HepG2 (cell line): ENCODE results near the gene GNPDA2. TPM values are rescaled to one million over a fixed set of nuclear protein-coding genes. Genes with fewer than 3 reads are reported as not detected.

Experiments
- ATAC-seq: fragments of 200-7000 bp; cut with Tn5 transposase; 3 replicates; pipeline ENCODE4 v1.9.1; 2020; ENCODE audit warnings: mild to moderate bottlenecking, moderate library complexity
- BruUV-seq: library from RNA; stranded (reverse); fragments of 400-500 nt; replicated peaks from 2 replicates; lab custom pipeline; 2021; lab: Mats Ljungman, UMichigan
- CTCF ChIA-PET: fragments of 300-600 bp; formaldehyde crosslinking; extraction: SDS; loops from one replicate; lab custom pipeline; 2021; ENCODE audit warnings: low total read pairs, inconsistent platforms, low intra/inter-chr PET ratio; lab: Yijun Ruan, JAX
- POLR2A ChIA-PET: fragments of 350-600 bp; sonication (Branson Sonifier 250); formaldehyde crosslinking; loops from one replicate; lab custom pipeline; 2020; ENCODE audit warnings: antibody characterized with exemption, inconsistent platforms; lab: Yijun Ruan, JAX
- DNase-seq: peaks from one replicate; pipeline ENCODE4 v3.0.0-alpha.2; 2015; ENCODE audit warnings: low spot score
- FAIRE-seq: peaks from 3 replicates; lab custom pipeline; 2011; peaks lifted over from hg19 to GRCh38; lab: Jason Lieb, UNC
- H2AFZ ChIP-seq: one replicate; pipeline ENCODE4 v1.6.1; 2011; ENCODE audit warnings: low read length, inconsistent platforms
- H3K27ac ChIP-seq: fragments of 300-600 bp; 3 replicates; pipeline ENCODE4 v1.8.0; 2011; ENCODE audit warnings: mixed run types, mild to moderate bottlenecking, mixed read lengths, low read length, inconsistent platforms; ENCODE audit not compliant: insufficient read depth; ENCODE audit errors: extremely low read length
- H3K27me3 ChIP-seq, 2 experiments: fragments of 200-600 bp in 1 of 2; 2 replicates in 1 of 2; 3 replicates in 1 of 2; pipeline versions ENCODE4 v1.6.0 to v1.8.0; 2011; ENCODE audit warnings: low read length in 2 of 2, mild to moderate bottlenecking in 2 of 2, moderate library complexity in 2 of 2, inconsistent platforms in 1 of 2; ENCODE audit not compliant: insufficient read depth in 2 of 2, control insufficient read depth in 1 of 2
- H3K36me3 ChIP-seq, 2 experiments: fragments of 200-600 bp in 1 of 2; replicated peaks in 1 of 2; 2 replicates in 1 of 2; 3 replicates in 1 of 2; pipeline versions ENCODE4 v1.5.1 to v1.8.0; 2011; ENCODE audit warnings: low read length in 2 of 2, inconsistent platforms in 1 of 2; ENCODE audit not compliant: insufficient read depth in 2 of 2, control insufficient read depth in 1 of 2
- H3K4me1 ChIP-seq: 2 replicates; pipeline ENCODE4 v1.5.1; 2012; ENCODE audit warnings: low read length, inconsistent platforms; ENCODE audit not compliant: insufficient read depth
- H3K4me2 ChIP-seq: 2 replicates; pipeline ENCODE4 v1.6.0; 2011; ENCODE audit warnings: low read depth, low read length, inconsistent platforms
- H3K4me3 ChIP-seq, 3 experiments: fragments of 200-600 bp in 1 of 3; sonication (generic), shearing (Covaris generic) in 1 of 3; replicated peaks in 1 of 3; 2 replicates each; pipeline ENCODE4 v1.5.1; 2011 to 2016; ENCODE audit warnings: low read length in 3 of 3, inconsistent platforms in 2 of 3, low read depth in 2 of 3, mild to moderate bottlenecking in 2 of 3, control low read depth in 1 of 3, mixed read lengths in 1 of 3; ENCODE audit not compliant: insufficient read depth in 1 of 3
- H3K79me2 ChIP-seq: one replicate; pipeline ENCODE4 v1.6.1; 2011; ENCODE audit warnings: low read length, inconsistent platforms; ENCODE audit not compliant: insufficient read depth
- H3K9ac ChIP-seq: 2 replicates; pipeline ENCODE4 v1.6.0; 2011; ENCODE audit warnings: mild to moderate bottlenecking, low read depth, low read length, inconsistent platforms; ENCODE audit not compliant: insufficient read depth
- H3K9me3 ChIP-seq: 2 replicates; pipeline ENCODE4 v1.5.1; 2012; ENCODE audit warnings: mild to moderate bottlenecking, low read length
- H4K20me1 ChIP-seq: 2 replicates; pipeline ENCODE4 v1.6.0; 2011; ENCODE audit warnings: inconsistent platforms, mild to moderate bottlenecking, low read length, moderate library complexity; ENCODE audit not compliant: insufficient read depth
- ATF6 ChIP-seq: sonication (generic); formaldehyde crosslinking; conservative IDR thresholded peaks from 2 replicates; pipeline ENCODE4 v1.4.0; 2020; ENCODE audit warnings: missing genetic modification reagents
- GABPB1 ChIP-seq: IDR thresholded peaks from 2 replicates; pipeline ENCODE4 v1.6.1; 2016; ENCODE audit warnings: mild to moderate bottlenecking, missing genetic modification reagents, moderate library complexity, missing compliant biosample characterization
- HOXA5 ChIP-seq: sonication (generic); formaldehyde crosslinking; IDR thresholded peaks from 2 replicates; pipeline ENCODE4 v1.4.0; 2020; ENCODE audit warnings: missing genetic modification reagents
- JUN ChIP-seq: sonication (generic); formaldehyde crosslinking; IDR thresholded peaks from 2 replicates; pipeline ENCODE4 v1.4.0; 2020; ENCODE audit warnings: mild to moderate bottlenecking, missing genetic modification reagents
- KDM5B ChIP-seq: sonication (generic); formaldehyde crosslinking; IDR thresholded peaks from 2 replicates; pipeline ENCODE4 v1.4.0; 2020; ENCODE audit warnings: missing genetic modification reagents, mild to moderate bottlenecking, borderline replicate concordance
- KLF13 ChIP-seq: sonication (generic); formaldehyde crosslinking; IDR thresholded peaks from 2 replicates; pipeline ENCODE4 v1.4.0; 2020; ENCODE audit warnings: mild to moderate bottlenecking, missing genetic modification reagents
- MAZ ChIP-seq, 2 experiments: sonication (generic) in 1 of 2; formaldehyde crosslinking in 1 of 2; IDR thresholded peaks; 2 replicates each; pipeline versions ENCODE4 v1.5.0 to v1.6.1; 2012 to 2020; ENCODE audit warnings: low read depth in 2 of 2, mild to moderate bottlenecking in 2 of 2, borderline replicate concordance in 1 of 2, improper control_type of control experiment in 1 of 2, low read length in 1 of 2, missing genetic modification reagents in 1 of 2, moderate library complexity in 1 of 2
- PHF21A ChIP-seq: sonication (generic); formaldehyde crosslinking; IDR thresholded peaks from 2 replicates; pipeline ENCODE4 v1.5.0; 2020; ENCODE audit warnings: mild to moderate bottlenecking, missing genetic modification reagents
- SMAD1 ChIP-seq: sonication (generic); formaldehyde crosslinking; IDR thresholded peaks from 2 replicates; pipeline ENCODE4 v1.4.0; 2020; ENCODE audit warnings: missing genetic modification reagents, low read depth, mild to moderate bottlenecking, borderline replicate concordance
- SNAPC5 ChIP-seq: sonication (generic); formaldehyde crosslinking; IDR thresholded peaks from 2 replicates; pipeline ENCODE4 v1.8.1; 2023; ENCODE audit warnings: mild to moderate bottlenecking, missing genetic modification reagents, borderline replicate concordance
- TBL1XR1 ChIP-seq: fragments of 150-350 bp; IDR thresholded peaks from 2 replicates; pipeline ENCODE4 v1.6.1; 2014; ENCODE audit warnings: borderline replicate concordance, low read length; ENCODE audit not compliant: partially characterized antibody
- ZBED4 ChIP-seq: sonication (generic); formaldehyde crosslinking; IDR thresholded peaks from 2 replicates; pipeline ENCODE4 v1.4.0; 2020; ENCODE audit warnings: missing genetic modification reagents, borderline replicate concordance
- ZNF234 ChIP-seq: sonication (generic); formaldehyde crosslinking; conservative IDR thresholded peaks from 2 replicates; pipeline ENCODE4 v1.5.1; 2020; ENCODE audit warnings: mild to moderate bottlenecking, missing genetic modification reagents
- ZNF292 ChIP-seq: sonication (generic); formaldehyde crosslinking; IDR thresholded peaks from 2 replicates; pipeline ENCODE4 v1.8.1; 2022; ENCODE audit warnings: mild to moderate bottlenecking, low read depth, missing genetic modification reagents, borderline replicate concordance
- ZNF337 ChIP-seq: sonication (generic); formaldehyde crosslinking; IDR thresholded peaks from 2 replicates; pipeline ENCODE4 v1.5.1; 2020; ENCODE audit warnings: missing genetic modification reagents, low read depth, mild to moderate bottlenecking, borderline replicate concordance
- ZNF672 ChIP-seq: sonication (generic); formaldehyde crosslinking; IDR thresholded peaks from 2 replicates; pipeline ENCODE4 v1.8.1; 2022; ENCODE audit warnings: missing genetic modification reagents
- ZNF713 ChIP-seq: sonication (generic); formaldehyde crosslinking; IDR thresholded peaks from 2 replicates; pipeline ENCODE4 v1.4.0; 2020; ENCODE audit warnings: mild to moderate bottlenecking, missing genetic modification reagents
- ZNF83 ChIP-seq: sonication (generic); formaldehyde crosslinking; IDR thresholded peaks from 2 replicates; pipeline ENCODE4 v1.4.0; 2020; ENCODE audit warnings: missing genetic modification reagents, mild to moderate bottlenecking, borderline replicate concordance
- ZNF879 ChIP-seq: sonication (generic); formaldehyde crosslinking; IDR thresholded peaks from 2 replicates; pipeline ENCODE4 v1.8.1; 2023; ENCODE audit warnings: missing genetic modification reagents
- WGBS: methylation state at CpG from one replicate; pipeline ENCODE4 v1.1.6; 2017; ENCODE audit warnings: low lambda C conversion rate; 5-methylcytosine and 5-hydroxymethylcytosine counted together
- in situ Hi-C: cut with HindIII; loops from 2 replicates; pipeline ENCODE4 v1.10.0; 2017; ENCODE audit warnings: low pct_unique_long_range_greater_than_20kb; ENCODE audit not compliant: extremely low pct_ligation_motif_present
- intact Hi-C: fragments of 100-400 bp; cut with micrococcal nuclease; formaldehyde crosslinking; loops from one replicate; pipeline ENCODE4 v1.10.0; 2022; ENCODE audit not compliant: unreplicated experiment
- polyA plus RNA-seq, 8 experiments: library from polyadenylated mRNA; depleted of rRNA in 3 of 8; stranded (reverse) in 7 of 8; unstranded in 1 of 8; fragments of >200 nt; fragmentation: Illumina TruSeq in 4 of 8; extraction: Trizol in 4 of 8; gene quantifications; 2 replicates each; pipeline versions ENCODE4 v1.2.1 to v1.2.3, GENCODE V29; 2011 to 2016; ENCODE audit warnings: low read depth in 4 of 8, missing spikeins in 1 of 8, mixed read lengths in 1 of 8; ENCODE audit not compliant: insufficient read depth in 1 of 8
- total RNA-seq, 5 experiments: library from RNA; depleted of rRNA; stranded (reverse); fragments of >200 nt; fragmentation: Illumina TruSeq; extraction: Trizol; gene quantifications; 2 replicates each; pipeline ENCODE4 v1.2.3, GENCODE V29; 2016; ENCODE audit warnings: low read depth in 1 of 5

The GNPDA2 gene
- total and polyA plus RNA-seq, 2 of the 13 experiments (the other 11 are each of a cell fraction or from before 2014, with no cell fraction given) = 5.4 to 9.0 TPM

GRCh38 chr4:44740201-44740600 lies 13.8 kb upstream of the GNPDA2 start (continued):
- TF ChIP-seq ATF6 (no peak), HOXA5 (CRISPR knock-in tag) (no peak), KDM5B (CRISPR knock-in tag) (no peak), KLF13 (CRISPR knock-in tag) (no peak)

GRCh38 chr4:44738615-44739014 lies 12.3 kb upstream of the GNPDA2 start:
- POLR2A ChIA-PET = no interaction called here
- TF ChIP-seq ZNF292 (no peak), ZNF337 (no peak), ZNF713 (CRISPR knock-in tag) (no peak), KLF13 (CRISPR knock-in tag) (no peak), MAZ (IDR thresholded peaks at IDR 0.05; ENCODE audit: borderline replicate concordance, low read depth, low read length) (no peak), MAZ (CRISPR knock-in tag; IDR thresholded peaks at IDR 0.05; ENCODE audit: low read depth) (no peak), ZNF83 (CRISPR knock-in tag) (no peak), TBL1XR1 (no peak), JUN (CRISPR knock-in tag) (no peak), ZNF672 (no peak), ZBED4 (CRISPR knock-in tag) (no peak), SNAPC5 (CRISPR knock-in tag) (no peak), GABPB1 (CRISPR knock-in tag) (no peak), ZNF234 (no peak), ZNF879 (CRISPR knock-in tag) (no peak), SMAD1 (CRISPR knock-in tag) (no peak), PHF21A (CRISPR knock-in tag) (no peak)

More at GRCh38 chr4:44738615-44739014, 12.3 kb upstream of the GNPDA2 start:
- no peaks in the 10 kb centered on the region for H3K4me1 ChIP-seq
- H3K36me3 ChIP-seq = no peaks in the 10 kb centered on the region
- no peak overlapping the region for H2AFZ ChIP-seq
- FAIRE-seq = no peak
- H3K79me2 ChIP-seq = no peaks in the 10 kb centered on the region
- no peaks in the 10 kb centered on the region for H4K20me1 ChIP-seq
- intact Hi-C loops (no loop called here), in situ Hi-C loops (no loop called here)
- WGBS = 2% methylated on average over 2 of the region's 2 CpGs
- BruUV-seq = no TSS peak
- no peak overlapping the region for H3K4me2 ChIP-seq
- H3K27me3 ChIP-seq = no peaks in the 10 kb centered on the region
- H3K9ac ChIP-seq = no peak overlapping the region
- H3K27ac ChIP-seq = no peak overlapping the region
- H3K4me3 ChIP-seq = no peak overlapping the region
- ATAC-seq = no peak
- no peaks in the 10 kb centered on the region for H3K9me3 ChIP-seq
- no peak for DNase-seq
- CTCF ChIA-PET = no interaction called here
